Measurements from ENCODE around the gene SERPINA1. TPM values are rescaled to one million over a fixed set of nuclear protein-coding genes. Genes with fewer than 3 reads are reported as not detected.

The SERPINA1 gene
- total and polyA plus RNA-seq, 2 of the 13 experiments (the other 11 are each of a cell fraction or from before 2014, with no cell fraction given) = 3,266 to 11,015 TPM

DNA sequence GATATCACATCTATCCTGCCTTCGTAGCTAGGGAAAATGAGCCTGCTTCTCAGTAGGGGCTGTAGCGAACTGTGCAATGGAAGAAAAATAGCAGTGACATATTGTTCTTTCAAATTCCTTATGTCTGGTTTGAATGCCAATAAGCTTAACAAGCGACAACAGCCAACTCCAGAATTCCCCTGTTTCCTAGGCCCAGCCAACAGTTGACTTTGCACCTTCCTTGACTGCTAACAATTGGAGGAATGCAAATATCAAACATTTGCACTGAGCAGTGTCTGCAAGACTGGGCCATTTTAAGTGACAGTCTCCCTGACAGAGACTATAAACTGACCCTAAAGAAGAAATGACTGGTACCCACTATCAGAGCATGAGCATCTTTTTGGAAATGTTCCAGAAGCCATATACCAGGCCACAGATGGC, 12.0 kb upstream of the SERPINA1 start (continued):
- TF ChIP-seq, protein P1, sequence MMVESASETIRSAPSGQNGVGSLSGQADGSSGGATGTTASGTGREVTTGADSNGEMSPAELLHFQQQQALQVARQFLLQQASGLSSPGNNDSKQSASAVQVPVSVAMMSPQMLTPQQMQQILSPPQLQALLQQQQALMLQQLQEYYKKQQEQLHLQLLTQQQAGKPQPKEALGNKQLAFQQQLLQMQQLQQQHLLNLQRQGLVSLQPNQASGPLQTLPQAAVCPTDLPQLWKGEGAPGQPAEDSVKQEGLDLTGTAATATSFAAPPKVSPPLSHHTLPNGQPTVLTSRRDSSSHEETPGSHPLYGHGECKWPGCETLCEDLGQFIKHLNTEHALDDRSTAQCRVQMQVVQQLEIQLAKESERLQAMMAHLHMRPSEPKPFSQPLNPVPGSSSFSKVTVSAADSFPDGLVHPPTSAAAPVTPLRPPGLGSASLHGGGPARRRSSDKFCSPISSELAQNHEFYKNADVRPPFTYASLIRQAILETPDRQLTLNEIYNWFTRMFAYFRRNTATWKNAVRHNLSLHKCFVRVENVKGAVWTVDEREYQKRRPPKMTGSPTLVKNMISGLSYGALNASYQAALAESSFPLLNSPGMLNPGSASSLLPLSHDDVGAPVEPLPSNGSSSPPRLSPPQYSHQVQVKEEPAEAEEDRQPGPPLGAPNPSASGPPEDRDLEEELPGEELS (CRISPR knock-in tag; IDR thresholded peaks at IDR 0.05) = peak; percentile 75; the same call in 1 of the 2 replicates
- TF ChIP-seq, protein P2, sequence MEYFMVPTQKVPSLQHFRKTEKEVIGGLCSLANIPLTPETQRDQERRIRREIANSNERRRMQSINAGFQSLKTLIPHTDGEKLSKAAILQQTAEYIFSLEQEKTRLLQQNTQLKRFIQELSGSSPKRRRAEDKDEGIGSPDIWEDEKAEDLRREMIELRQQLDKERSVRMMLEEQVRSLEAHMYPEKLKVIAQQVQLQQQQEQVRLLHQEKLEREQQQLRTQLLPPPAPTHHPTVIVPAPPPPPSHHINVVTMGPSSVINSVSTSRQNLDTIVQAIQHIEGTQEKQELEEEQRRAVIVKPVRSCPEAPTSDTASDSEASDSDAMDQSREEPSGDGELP (IDR thresholded peaks at IDR 0.05; ENCODE audit: borderline replicate concordance, low read depth) = no peak
- peak; percentile 41; the same call in 1 of the 2 replicates for TF ChIP-seq CREM (IDR thresholded peaks at IDR 0.05)
- TF ChIP-seq CREM (CRISPR knock-in tag; IDR thresholded peaks at IDR 0.05) = no peak
- no peak for TF ChIP-seq ZNF737 (CRISPR knock-in tag; IDR thresholded peaks at IDR 0.05; ENCODE audit: borderline replicate concordance)
- TF ChIP-seq ZBTB7B (CRISPR knock-in tag; IDR thresholded peaks at IDR 0.05) = no peak
- no peak for TF ChIP-seq KDM5A (IDR thresholded peaks at IDR 0.05; ENCODE audit: borderline replicate concordance, low read length)
- no peak for TF ChIP-seq WIZ (CRISPR knock-in tag; IDR thresholded peaks at IDR 0.05)
- TF ChIP-seq ZFY (CRISPR knock-in tag; IDR thresholded peaks at IDR 0.05) = peak; percentile 58; the same call in 1 of the 2 replicates
- TF ChIP-seq ATAD3A (CRISPR knock-in tag; IDR thresholded peaks at IDR 0.05) = no peak
- TF ChIP-seq KLF6 (CRISPR knock-in tag; IDR thresholded peaks at IDR 0.05) = no peak
- TF ChIP-seq, protein P3, sequence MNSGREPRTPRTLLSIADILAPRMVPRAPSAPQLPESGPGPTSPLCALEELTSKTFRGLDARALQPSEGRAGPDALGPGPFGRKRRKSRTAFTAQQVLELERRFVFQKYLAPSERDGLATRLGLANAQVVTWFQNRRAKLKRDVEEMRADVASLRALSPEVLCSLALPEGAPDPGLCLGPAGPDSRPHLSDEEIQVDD (CRISPR knock-in tag; IDR thresholded peaks at IDR 0.05; ENCODE audit: borderline replicate concordance) = no peak
- TF ChIP-seq, protein P4, sequence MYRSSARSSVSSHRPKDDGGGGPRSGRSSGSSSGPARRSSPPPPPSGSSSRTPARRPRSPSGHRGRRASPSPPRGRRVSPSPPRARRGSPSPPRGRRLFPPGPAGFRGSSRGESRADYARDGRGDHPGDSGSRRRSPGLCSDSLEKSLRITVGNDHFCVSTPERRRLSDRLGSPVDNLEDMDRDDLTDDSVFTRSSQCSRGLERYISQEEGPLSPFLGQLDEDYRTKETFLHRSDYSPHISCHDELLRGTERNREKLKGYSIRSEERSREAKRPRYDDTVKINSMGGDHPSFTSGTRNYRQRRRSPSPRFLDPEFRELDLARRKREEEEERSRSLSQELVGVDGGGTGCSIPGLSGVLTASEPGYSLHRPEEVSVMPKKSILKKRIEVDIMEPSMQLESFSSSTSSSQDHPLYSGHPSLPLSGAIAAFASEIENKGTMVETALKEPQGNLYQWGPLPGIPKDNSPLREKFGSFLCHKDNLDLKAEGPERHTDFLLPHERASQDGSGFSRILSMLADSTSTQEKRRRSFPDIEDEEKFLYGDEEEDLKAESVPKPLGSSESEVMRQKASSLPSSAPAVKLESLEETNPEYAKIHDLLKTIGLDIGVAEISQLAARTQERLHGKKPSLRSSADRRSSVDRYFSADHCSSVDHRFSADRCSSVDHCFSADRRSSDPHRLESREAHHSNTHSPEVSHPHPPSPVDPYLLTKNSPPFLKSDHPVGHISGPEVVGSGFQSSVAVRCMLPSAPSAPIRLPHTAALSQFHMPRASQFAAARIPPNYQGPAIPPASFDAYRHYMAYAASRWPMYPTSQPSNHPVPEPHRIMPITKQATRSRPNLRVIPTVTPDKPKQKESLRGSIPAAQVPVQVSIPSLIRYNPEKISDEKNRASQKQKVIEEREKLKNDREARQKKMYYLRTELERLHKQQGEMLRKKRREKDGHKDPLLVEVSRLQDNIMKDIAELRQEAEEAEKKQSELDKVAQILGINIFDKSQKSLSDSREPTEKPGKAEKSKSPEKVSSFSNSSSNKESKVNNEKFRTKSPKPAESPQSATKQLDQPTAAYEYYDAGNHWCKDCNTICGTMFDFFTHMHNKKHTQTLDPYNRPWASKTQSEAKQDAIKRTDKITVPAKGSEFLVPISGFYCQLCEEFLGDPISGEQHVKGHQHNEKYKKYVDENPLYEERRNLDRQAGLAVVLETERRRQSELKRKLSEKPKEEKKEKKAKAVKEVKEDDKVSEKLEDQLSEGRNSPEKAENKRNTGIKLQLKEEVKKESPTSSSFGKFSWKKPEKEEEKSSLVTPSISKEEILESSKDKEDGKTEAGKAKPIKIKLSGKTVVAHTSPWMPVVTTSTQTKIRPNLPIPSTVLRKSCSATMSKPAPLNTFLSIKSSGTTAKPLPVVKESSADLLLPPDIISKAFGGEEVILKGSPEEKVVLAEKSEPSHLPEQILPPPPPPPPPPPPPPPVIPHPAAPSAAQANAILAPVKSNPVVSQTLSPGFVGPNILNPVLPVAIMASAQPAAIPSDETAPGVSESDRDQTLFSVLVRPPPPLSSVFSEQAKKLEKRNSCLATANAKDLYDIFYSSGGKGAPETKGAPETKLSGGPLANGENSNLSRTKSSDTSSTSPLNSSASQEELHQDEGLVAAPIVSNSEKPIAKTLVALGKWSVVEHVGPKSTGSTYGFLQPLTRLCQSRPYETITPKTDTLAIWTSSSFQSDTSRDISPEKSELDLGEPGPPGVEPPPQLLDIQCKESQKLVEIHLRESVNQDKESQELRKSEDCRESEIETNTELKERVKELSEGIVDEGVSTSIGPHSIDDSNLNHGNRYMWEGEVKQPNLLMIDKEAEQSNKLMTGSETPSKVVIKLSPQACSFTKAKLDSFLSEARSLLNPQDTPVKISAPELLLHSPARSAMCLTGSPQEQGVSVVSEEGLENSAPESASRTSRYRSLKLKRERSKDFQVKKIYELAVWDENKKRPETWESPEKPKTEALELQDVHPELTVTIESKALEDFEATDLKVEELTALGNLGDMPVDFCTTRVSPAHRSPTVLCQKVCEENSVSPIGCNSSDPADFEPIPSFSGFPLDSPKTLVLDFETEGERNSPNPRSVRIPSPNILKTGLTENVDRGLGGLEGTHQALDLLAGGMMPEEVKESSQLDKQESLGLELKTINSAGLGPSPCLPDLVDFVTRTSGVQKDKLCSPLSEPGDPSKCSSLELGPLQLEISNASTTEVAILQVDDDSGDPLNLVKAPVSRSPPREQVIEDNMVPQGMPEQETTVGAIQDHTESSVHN (CRISPR knock-in tag; IDR thresholded peaks at IDR 0.05) = no peak
- TF ChIP-seq, protein P5, sequence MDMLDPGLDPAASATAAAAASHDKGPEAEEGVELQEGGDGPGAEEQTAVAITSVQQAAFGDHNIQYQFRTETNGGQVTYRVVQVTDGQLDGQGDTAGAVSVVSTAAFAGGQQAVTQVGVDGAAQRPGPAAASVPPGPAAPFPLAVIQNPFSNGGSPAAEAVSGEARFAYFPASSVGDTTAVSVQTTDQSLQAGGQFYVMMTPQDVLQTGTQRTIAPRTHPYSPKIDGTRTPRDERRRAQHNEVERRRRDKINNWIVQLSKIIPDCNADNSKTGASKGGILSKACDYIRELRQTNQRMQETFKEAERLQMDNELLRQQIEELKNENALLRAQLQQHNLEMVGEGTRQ (IDR thresholded peaks at IDR 0.05; ENCODE audit: low read depth, low read length) = no peak
- TF ChIP-seq, protein P5 (CRISPR knock-in tag; IDR thresholded peaks at IDR 0.05; ENCODE audit: borderline replicate concordance) = no peak
- no peak for TF ChIP-seq SPEN (CRISPR knock-in tag; IDR thresholded peaks at IDR 0.05; ENCODE audit: low read depth)
- TF ChIP-seq MBNL3 (CRISPR knock-in tag; conservative IDR thresholded peaks at IDR 0.05) = no peak
- no peak for TF ChIP-seq ZFP36L2 (CRISPR knock-in tag; IDR thresholded peaks at IDR 0.05)
